Upper lobe of left lung (tissue), 6 donors: ENCODE data around the gene SORCS1. TPM values are rescaled to one million over a fixed set of nuclear protein-coding genes. Genes with fewer than 3 reads are reported as not detected.

Source experiments
- ATAC-seq, 2 donors: fragments of 200-7000 bp; cut with Tn5 transposase; one replicate each; pipeline ENCODE4 v1.9.1; 2022; ENCODE audit warnings: mild to moderate bottlenecking in 2 of 2, moderate library complexity in 2 of 2; ENCODE audit not compliant: low FRiP score in 2 of 2
- DNase-seq, 2 donors: peaks; one replicate each; pipeline ENCODE4 v3.0.0-alpha.2; 2019 to 2020
- H3K27ac ChIP-seq, 4 donors: fragments of 200-600 bp; sonication (generic); one replicate each; pipeline ENCODE4 v1.5.1; 2016 to 2019
- H3K27me3 ChIP-seq, 4 donors: fragments of 200-600 bp; sonication (generic); one replicate each; pipeline ENCODE4 v1.5.1; 2017 to 2019
- H3K36me3 ChIP-seq, 4 donors: fragments of 200-600 bp; sonication (generic); one replicate each; pipeline ENCODE4 v1.5.1; 2016 to 2019
- H3K4me1 ChIP-seq, 4 donors: fragments of 200-600 bp; sonication (generic); one replicate each; pipeline ENCODE4 v1.5.1; 2018 to 2019
- H3K4me3 ChIP-seq, 4 donors: fragments of 200-600 bp; sonication (generic); one replicate each; pipeline ENCODE4 v1.5.1; 2017 to 2019; ENCODE audit warnings: mild to moderate bottlenecking in 2 of 4, moderate library complexity in 1 of 4
- H3K9me3 ChIP-seq, 4 donors: fragments of 200-600 bp; sonication (generic); one replicate each; pipeline ENCODE4 v1.5.1; 2018 to 2019
- CTCF ChIP-seq, 6 experiments: fragments of 450-650 bp in 4 of 6; fragments of 200-600 bp in 2 of 6; sonication (generic) in 2 of 6; IDR thresholded peaks; one replicate each; pipeline ENCODE4 v1.5.1; 2016 to 2019; ENCODE audit warnings: antibody characterized with exemption in 6 of 6
- EP300 ChIP-seq, 4 donors: sonication (generic); formaldehyde crosslinking; IDR thresholded peaks; one replicate each; pipeline ENCODE4 v1.5.1; 2017; ENCODE audit warnings: antibody characterized with exemption in 4 of 4, control low read depth in 2 of 4
- POLR2A ChIP-seq, 4 donors: fragments of 450-650 bp; IDR thresholded peaks; one replicate each; pipeline ENCODE4 v1.5.1; 2016 to 2017; ENCODE audit warnings: antibody characterized with exemption in 4 of 4, mild to moderate bottlenecking in 2 of 4
- POLR2AphosphoS5 ChIP-seq, 2 donors: sonication (generic); formaldehyde crosslinking; IDR thresholded peaks; one replicate each; pipeline ENCODE4 v1.5.1; 2017; ENCODE audit warnings: antibody characterized with exemption in 2 of 2
- WGBS, 2 donors: methylation state at CpG; one replicate each; pipeline ENCODE4 v1.1.5; 2017 to 2018; 5-methylcytosine and 5-hydroxymethylcytosine counted together
- total RNA-seq, 6 donors: library from RNA; depleted of rRNA in 4 of 6; stranded (reverse); fragments of >200 nt in 4 of 6; gene quantifications; one replicate each; pipeline versions ENCODE4 v1.1.0 to v1.2.1, GENCODE V29; 2016 to 2021
- donor health status: DM: no; HTN: no; CAD: no; lungs with moderate emphysema.
- donor health status: DM: no; HTN: yes; CAD: no; lungs with severe emphysema.

Gene SORCS1
- total RNA-seq, 6 donors from 2014 or later = 0.10 to 0.77 (median 0.10) TPM; not detected in 3

- no peak overlapping the region for H3K27ac ChIP-seq
- TF ChIP-seq POLR2AphosphoS5 (IDR thresholded peaks at IDR 0.05) (no peak), EP300 (IDR thresholded peaks at IDR 0.05) (no peak), POLR2A (IDR thresholded peaks at IDR 0.05) (no peak), CTCF (IDR thresholded peaks at IDR 0.05) (no peak)
- H3K9me3 ChIP-seq = no peaks in the 10 kb centered on the region
- no peak overlapping the region for H3K4me3 ChIP-seq
- ATAC-seq (no peak), DNase-seq (no peak)
- H3K36me3 ChIP-seq = no peaks in the 10 kb centered on the region
- 72 to 75% methylated on average over 1 of the region's 1 CpG for WGBS, 2 donors
- H3K27me3 ChIP-seq = no peaks in the 10 kb centered on the region
- H3K4me1 ChIP-seq = no peaks in the 10 kb centered on the region
Observed at GRCh38 chr10:106832846-106833245, 331.7 kb downstream of the SORCS1 start.

DNA sequence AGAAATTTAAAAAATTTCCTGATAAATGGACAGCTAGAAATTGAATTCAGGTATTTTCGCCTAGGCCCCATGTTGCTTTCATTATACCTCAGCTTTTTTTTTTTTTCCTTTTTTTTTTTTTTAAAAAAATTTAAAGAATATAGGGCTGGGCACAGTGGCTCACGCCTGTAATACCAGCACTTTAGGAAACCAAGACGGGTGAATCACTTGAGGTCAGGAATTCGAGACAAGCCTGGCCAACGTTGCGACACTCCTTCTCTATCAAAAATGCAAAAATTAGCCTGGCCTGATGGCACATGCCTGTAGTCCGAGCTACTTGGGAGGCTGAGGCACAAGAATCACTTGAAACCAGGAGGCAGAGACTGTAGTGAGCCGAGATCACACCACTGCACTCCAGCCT lies 334.0 kb downstream of the SORCS1 start:
- H3K4me3 ChIP-seq = no peak overlapping the region
- TF ChIP-seq POLR2A (IDR thresholded peaks at IDR 0.05) (no peak), POLR2AphosphoS5 (IDR thresholded peaks at IDR 0.05) (no peak), EP300 (IDR thresholded peaks at IDR 0.05) (no peak), CTCF (IDR thresholded peaks at IDR 0.05) (no peak)
- H3K27me3 ChIP-seq = no peaks in the 10 kb centered on the region
- no peaks in the 10 kb centered on the region for H3K4me1 ChIP-seq
- no peaks in the 10 kb centered on the region for H3K36me3 ChIP-seq
- no peaks in the 10 kb centered on the region for H3K9me3 ChIP-seq
- 75 to 77% methylated on average over 8 of the region's 8 CpGs for WGBS, 2 donors
- no peak for ATAC-seq
- H3K27ac ChIP-seq = no peak overlapping the region
- peak in 1 of 2 donors; percentile 32 for DNase-seq

DNA sequence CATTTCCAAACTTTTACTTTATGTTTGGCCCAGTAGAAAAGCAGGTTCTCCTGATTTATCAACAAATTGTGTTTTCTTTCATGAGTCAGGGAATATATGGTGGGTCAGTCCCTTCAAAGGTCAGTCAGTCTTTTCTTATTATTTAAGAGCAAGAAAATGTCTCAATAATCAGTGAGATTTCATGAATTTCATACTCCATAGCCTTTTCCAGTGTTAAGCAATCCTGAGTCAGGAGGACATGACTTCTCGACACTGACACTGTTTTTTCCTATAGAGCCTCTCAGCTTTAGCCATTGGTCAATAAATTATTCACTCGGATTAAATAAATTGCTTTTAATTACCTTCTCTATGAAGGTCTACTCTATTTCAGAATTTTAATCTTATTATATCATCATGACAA lies 334.5 kb downstream of the SORCS1 start:
- no peak for ATAC-seq
- 77 to 85% methylated on average over 2 of the region's 2 CpGs for WGBS, 2 donors

DNA sequence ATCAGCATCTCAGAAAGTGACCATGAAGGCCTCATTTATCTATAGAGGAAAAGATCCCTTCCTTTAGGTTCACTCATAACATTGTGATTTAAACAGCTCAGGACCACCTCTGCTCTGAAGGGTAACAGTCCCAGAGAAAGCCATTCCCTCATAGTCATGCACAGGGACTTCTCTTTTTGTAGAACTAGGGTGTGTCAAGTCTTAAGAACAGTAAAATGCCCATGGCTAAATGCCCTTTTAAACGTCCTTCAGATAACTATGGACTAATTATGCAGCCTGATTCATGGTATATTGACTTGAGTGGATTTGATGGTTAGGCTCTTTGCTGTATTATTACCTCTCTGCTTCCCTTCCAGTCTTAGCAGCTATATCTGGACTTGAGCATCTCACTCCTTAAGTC lies 337.8 kb downstream of the SORCS1 start:
- Histone ChIP-seq H3K27ac (no peak overlapping the region), H3K4me1 (no peaks in the 10 kb centered on the region), H3K9me3 (no peaks in the 10 kb centered on the region), H3K27me3 (no peaks in the 10 kb centered on the region), H3K36me3 (no peaks in the 10 kb centered on the region), H3K4me3 (no peak overlapping the region)
- DNase-seq = no peak
- TF ChIP-seq CTCF (IDR thresholded peaks at IDR 0.05) (no peak), POLR2A (IDR thresholded peaks at IDR 0.05) (no peak), EP300 (IDR thresholded peaks at IDR 0.05) (no peak), POLR2AphosphoS5 (IDR thresholded peaks at IDR 0.05) (no peak)
- 8 to 29% methylated on average over 1 of the region's 1 CpG for WGBS, 2 donors
- ATAC-seq = no peak

More for the DNA sequence above, 334.5 kb downstream of the SORCS1 start:
- no peak for TF ChIP-seq CTCF (IDR thresholded peaks at IDR 0.05)
- no peak for TF ChIP-seq POLR2AphosphoS5 (IDR thresholded peaks at IDR 0.05)
- TF ChIP-seq EP300 (IDR thresholded peaks at IDR 0.05) = no peak
- no peak for TF ChIP-seq POLR2A (IDR thresholded peaks at IDR 0.05)
- Histone ChIP-seq H3K27ac (no peak overlapping the region), H3K9me3 (no peaks in the 10 kb centered on the region), H3K36me3 (no peaks in the 10 kb centered on the region), H3K27me3 (no peaks in the 10 kb centered on the region), H3K4me3 (no peak overlapping the region), H3K4me1 (no peaks in the 10 kb centered on the region)
- no peak for DNase-seq

DNA sequence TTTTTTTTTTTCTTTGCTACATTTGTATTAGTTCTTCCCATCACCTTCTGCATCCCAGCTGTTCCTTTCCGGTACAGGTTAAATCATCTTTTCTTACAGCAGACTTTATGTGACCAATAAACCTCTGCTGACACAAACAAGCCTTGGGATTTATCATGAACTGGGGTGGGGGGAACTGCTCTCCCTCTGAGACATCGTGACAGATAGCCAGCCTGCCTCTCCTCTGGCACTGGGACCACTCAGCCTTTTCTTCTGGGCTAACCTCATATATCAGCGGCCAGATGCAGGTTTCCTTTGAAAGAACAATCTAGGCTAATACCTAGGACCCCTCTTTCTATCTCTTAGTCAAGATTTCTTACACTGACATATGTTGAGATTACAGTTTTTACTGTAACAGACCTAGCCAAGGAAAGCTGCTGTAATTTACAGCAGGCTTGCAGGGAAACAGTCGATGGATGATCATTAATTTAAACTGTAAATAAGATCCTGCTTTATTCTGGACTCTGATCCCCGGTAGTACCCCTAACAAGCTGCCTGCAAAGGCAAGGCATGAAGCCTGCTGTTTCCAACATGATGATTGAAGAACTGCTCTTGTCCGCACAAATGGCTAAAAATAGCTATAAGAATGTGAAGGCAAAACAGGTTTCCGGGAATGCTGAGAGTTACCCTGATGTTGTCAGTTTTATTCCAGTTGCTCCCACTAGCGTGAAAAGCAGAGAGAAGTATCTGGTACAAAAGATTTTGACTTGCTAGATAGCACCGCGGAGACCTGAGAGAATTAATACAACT lies 338.7 kb downstream of the SORCS1 start:
- Histone ChIP-seq H3K4me3 (no peak overlapping the region), H3K27me3 (no peaks in the 10 kb centered on the region), H3K4me1 (no peaks in the 10 kb centered on the region), H3K9me3 (no peaks in the 10 kb centered on the region), H3K27ac (no peak overlapping the region), H3K36me3 (no peaks in the 10 kb centered on the region)
- WGBS, 2 donors = 67 to 69% methylated on average over 10 of the region's 10 CpGs
- TF ChIP-seq POLR2AphosphoS5 (IDR thresholded peaks at IDR 0.05) (no peak), CTCF (IDR thresholded peaks at IDR 0.05) (no peak), EP300 (IDR thresholded peaks at IDR 0.05) (no peak), POLR2A (IDR thresholded peaks at IDR 0.05) (no peak)
- no peak for ATAC-seq
- no peak for DNase-seq
